WI38 (cell line): ENCODE measurements around the gene SLC25A40.
"Not testable (repeated sequence)": the region's sequence is repeated elsewhere in the genome, so short reads cannot be mapped to it uniquely, and the experiment has no call there.

Experiments
- H3K4me3 ChIP-seq: 2 replicates; pipeline ENCODE4 v1.5.1; 2011; ENCODE audit warnings: low read depth, mild to moderate bottlenecking, control low read depth, low read length
- CTCF ChIP-seq: IDR thresholded peaks from 2 replicates; pipeline ENCODE4 v1.5.1; 2012; ENCODE audit warnings: low read depth, mild to moderate bottlenecking, control low read depth, low read length

Gene SLC25A40

DNA sequence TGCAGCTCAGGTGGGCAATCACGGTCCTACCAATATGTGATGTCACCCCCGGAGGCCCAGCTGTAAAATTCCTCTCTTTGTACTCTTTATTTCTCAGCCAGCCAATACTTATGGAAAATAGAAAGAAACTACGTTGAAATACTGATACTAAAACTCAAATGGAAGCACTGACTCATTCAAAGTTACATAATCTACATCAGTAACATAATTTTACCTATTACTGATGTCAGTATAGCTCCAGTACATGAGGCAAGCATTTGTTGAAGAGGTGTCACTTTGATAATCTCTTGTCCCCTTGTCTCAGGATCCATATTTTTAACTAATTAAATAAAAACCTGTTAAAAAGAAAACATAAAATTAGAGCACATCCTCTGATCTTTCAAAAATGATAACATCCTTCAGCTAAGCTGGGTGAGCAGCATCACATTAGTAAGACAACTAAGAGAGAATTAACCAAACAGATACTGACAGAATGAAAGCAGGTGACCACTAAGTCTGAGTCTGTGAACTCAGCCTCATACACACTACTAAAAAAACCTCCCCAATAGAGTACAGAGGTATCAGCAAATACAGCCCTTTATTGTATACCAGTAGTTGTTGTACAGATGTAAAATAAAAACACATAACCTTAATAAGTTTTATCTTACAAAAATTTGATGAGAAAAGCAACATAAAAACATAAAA is 17.6 kb downstream of the SLC25A40 start:
- H3K4me3 ChIP-seq: no peak overlapping the region
- no peak for TF ChIP-seq CTCF

DNA sequence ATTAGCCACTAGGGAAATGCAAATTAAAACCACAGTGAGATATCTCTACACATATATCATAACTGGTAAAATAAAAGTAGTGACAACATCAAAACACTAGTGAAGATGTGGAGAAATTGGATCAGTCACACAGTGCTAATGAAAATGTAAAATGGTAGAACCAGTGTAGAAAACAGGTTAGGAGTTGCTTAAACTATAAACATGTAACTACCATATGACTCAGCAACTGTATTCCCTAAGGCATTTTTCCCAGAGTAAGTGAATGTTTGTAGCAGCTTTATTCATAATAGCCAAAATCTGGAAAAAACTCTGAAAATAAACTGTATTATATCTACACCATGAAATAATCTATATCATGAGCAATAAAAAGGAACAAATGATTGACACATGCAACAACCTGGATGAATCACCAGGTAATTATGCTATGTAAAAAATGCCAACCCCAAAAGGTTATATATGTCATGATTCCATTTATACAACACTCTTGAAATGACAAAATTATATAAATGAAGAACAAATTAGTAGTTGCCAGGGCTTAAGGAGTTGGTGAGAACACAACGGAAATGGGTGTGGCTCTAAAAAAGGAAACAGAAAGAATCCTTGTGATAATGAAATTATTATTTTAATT is 22.8 kb downstream of the SLC25A40 start:
- H3K4me3 ChIP-seq: no peak overlapping the region
- TF ChIP-seq CTCF: no peak

- no peak for TF ChIP-seq CTCF
Observed at GRCh38 chr7:87852306-87852705, 23.9 kb downstream of the SLC25A40 start.

GRCh38 chr7:87850836-87851593 is 25.1 kb downstream of the SLC25A40 start:
- TF ChIP-seq CTCF: no peak
- no peak overlapping the region for H3K4me3 ChIP-seq

More at GRCh38 chr7:87852306-87852705, 23.9 kb downstream of the SLC25A40 start:
- no peak overlapping the region for H3K4me3 ChIP-seq

DNA sequence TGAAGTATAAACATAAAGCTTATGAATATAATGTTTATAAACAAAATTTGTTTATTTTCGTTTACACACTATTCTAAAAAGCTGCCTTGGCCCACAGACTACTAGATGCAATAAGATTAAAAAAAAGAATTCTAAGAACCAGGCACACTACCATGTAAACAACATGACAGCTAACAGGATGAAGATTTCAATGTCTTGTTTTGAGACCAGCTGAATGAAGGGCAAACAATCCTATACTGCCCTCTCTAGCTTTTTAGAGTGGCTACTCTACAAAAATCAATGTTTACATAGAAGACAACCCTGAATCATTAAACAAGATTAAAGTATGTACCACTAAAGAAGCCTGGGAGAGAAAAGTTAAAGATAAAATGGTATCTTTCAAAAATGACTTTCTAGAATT is 38.6 kb downstream of the SLC25A40 start:
- no peak overlapping the region for H3K4me3 ChIP-seq
- no peak for TF ChIP-seq CTCF

DNA sequence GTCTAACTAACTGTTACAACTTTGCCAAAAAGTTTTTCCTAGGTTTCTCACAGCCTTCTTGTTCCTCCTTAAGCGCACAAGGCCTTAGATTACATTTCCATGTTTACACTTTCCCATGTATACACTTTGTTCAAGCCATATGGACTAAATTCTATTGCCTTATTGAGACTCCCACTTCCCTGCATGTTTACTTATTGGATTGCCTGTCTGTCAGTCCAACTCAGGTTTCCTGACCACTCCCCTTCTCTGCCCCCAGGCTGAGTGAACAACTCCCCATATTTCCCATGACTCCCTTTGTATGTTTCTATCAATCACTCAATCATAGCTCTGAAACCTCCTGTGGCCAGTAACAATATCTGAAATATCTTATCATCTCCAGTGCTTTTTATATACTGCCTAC is 43.0 kb downstream of the SLC25A40 start:
- no peak overlapping the region for H3K4me3 ChIP-seq
- TF ChIP-seq CTCF: no peak

DNA sequence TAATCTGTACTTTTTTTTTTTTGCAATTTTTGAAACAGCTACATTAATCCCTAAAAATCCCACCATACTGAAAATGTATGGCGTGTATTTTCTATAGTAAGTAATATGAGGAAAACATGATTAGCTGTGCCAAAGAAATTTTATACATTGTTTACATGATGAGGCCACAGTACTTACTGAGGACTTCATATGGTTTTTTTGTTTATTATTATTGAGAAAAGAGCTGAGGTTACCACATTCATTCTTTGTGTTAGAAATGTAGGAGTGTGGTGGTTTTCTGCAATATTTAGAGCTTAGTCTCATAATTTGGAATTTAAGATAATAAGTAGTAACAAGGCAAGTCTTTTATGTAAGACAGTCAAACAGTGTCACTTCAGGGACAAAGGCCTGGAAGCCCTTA is 45.1 kb downstream of the SLC25A40 start:
- TF ChIP-seq CTCF: no peak
- H3K4me3 ChIP-seq: no peak overlapping the region

GRCh38 chr7:87828383-87828782 is 47.8 kb downstream of the SLC25A40 start:
- H3K4me3 ChIP-seq: not testable (repeated sequence)

DNA sequence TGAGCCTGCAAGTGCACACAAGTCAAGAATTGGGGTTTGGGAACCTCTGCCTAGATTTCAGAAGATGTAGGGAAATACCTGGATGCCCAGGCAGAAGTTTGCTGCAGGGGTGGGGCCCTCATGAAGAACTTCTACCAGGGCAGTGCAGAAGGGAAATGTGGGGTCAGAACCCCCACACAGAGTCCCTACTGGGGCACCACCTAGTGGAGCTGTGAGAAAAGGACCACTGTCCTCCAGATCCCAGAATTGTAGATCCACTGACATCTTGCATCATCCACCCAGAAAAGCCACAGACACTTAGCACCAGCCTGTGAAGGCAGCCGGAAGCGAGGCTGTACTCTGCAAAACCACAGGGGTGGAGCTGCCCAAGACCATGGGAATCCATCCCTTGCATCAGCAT is 50.8 kb downstream of the SLC25A40 start:
- not testable (repeated sequence) for H3K4me3 ChIP-seq

DNA sequence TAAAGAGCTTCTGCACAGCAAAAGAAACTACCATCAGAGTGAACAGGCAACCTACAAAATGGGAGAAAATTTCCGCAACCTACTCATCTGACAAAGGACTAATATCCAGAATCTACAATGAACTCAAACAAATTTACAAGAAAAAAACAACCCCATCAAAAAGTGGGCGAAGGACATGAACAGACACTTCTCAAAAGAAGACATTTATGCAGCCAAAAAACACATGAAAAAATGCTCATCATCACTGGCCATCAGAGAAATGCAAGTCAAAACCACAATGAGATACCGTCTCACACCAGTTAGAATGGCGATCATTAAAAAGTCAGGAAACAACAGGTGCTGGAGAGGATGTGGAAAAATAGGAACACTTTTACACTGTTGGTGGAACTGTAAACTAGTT is 54.1 kb downstream of the SLC25A40 start:
- H3K4me3 ChIP-seq: not testable (repeated sequence)
